Tibial nerve (tissue), 4 donors: ENCODE results near the gene KRT1. TPM values are rescaled to one million over a fixed set of nuclear protein-coding genes. Genes with fewer than 3 reads are reported as not detected.

Source experiments
- DNase-seq, 2 donors: peaks; one replicate each; pipeline ENCODE4 v3.0.0-alpha.2; 2019; ENCODE audit warnings: low spot score in 2 of 2
- H3K27ac ChIP-seq, 4 donors: fragments of 200-600 bp; sonication (generic) in 3 of 4; one replicate each; pipeline ENCODE4 v1.5.1; 2017 to 2019; ENCODE audit warnings: mild to moderate bottlenecking in 1 of 4
- H3K27me3 ChIP-seq, 2 donors: fragments of 200-600 bp; sonication (generic) in 1 of 2; one replicate each; pipeline versions ENCODE4 v1.5.1 to v1.6.0; 2017 to 2019
- H3K36me3 ChIP-seq, 3 donors: fragments of 200-600 bp; sonication (generic); one replicate each; pipeline ENCODE4 v1.5.1; 2018 to 2019
- H3K4me1 ChIP-seq, 4 donors: fragments of 200-600 bp; sonication (generic) in 3 of 4; one replicate each; pipeline ENCODE4 v1.5.1; 2017 to 2019
- H3K4me3 ChIP-seq, 4 donors: fragments of 200-600 bp; sonication (generic) in 3 of 4; one replicate each; pipeline ENCODE4 v1.5.1; 2017 to 2019; ENCODE audit warnings: mild to moderate bottlenecking in 1 of 4, moderate library complexity in 1 of 4
- H3K9me3 ChIP-seq, 4 donors: fragments of 200-600 bp; sonication (generic) in 3 of 4; one replicate each; pipeline ENCODE4 v1.5.1; 2017 to 2019
- CTCF ChIP-seq, 5 experiments: fragments of 200-600 bp in 3 of 5; fragments of 450-650 bp in 2 of 5; sonication (generic) in 3 of 5; IDR thresholded peaks; one replicate each; pipeline ENCODE4 v1.5.1; 2016 to 2019; ENCODE audit warnings: antibody characterized with exemption in 5 of 5, mild to moderate bottlenecking in 3 of 5, moderate library complexity in 2 of 5
- EP300 ChIP-seq, 2 donors: sonication (generic); formaldehyde crosslinking; IDR thresholded peaks; one replicate each; pipeline ENCODE4 v1.6.1; 2017; ENCODE audit warnings: antibody characterized with exemption in 2 of 2, mild to moderate bottlenecking in 1 of 2
- POLR2A ChIP-seq, 2 donors: fragments of 450-650 bp; IDR thresholded peaks; one replicate each; pipeline ENCODE4 v1.6.1; 2017; ENCODE audit warnings: antibody characterized with exemption in 2 of 2, mild to moderate bottlenecking in 2 of 2, moderate library complexity in 2 of 2
- WGBS, 2 donors: methylation state at CpG; one replicate each; pipeline ENCODE4 v1.1.5; 2018; 5-methylcytosine and 5-hydroxymethylcytosine counted together
- total RNA-seq, 4 donors: library from RNA; depleted of rRNA; stranded (reverse); fragments of >200 nt; gene quantifications; one replicate each; pipeline ENCODE4 v1.1.0, GENCODE V29; 2016

The KRT1 gene
- total RNA-seq, 4 donors from 2014 or later: not detected

DNA sequence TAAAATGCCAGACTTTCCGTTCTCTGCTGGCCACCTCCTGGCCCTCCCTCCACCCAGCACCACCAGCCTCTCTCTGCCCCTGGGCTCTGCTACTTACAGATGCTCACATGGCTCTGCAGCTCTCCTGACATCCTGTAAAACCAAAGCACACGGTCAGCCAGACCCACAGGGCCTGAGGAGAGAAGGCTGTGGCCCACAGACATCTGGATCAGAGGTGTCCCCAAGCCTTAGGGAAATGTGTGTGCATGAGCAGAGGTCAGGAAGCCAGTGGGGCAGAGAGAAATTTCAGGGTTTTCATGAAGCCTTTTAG lies 11.6 kb upstream of the KRT1 start:
- 50 to 69% methylated on average over 2 of the region's 2 CpGs for WGBS, 2 donors

GRCh38 chr12:52691076-52691840 lies 11.1 kb upstream of the KRT1 start:
- Histone ChIP-seq H3K9me3 (no peaks in the 10 kb centered on the region), H3K27me3 (peaks cover 0 to 66% of the 10 kb centered on the region in 2 donors), H3K4me1 (peaks cover 0 to 13% (median 3%) of the 10 kb centered on the region in 4 donors), H3K27ac (no peak overlapping the region), H3K4me3 (peak overlapping the region in 2 of 4 donors; percentile 24 to 28), H3K36me3 (no peaks in the 10 kb centered on the region)
- WGBS, 2 donors: 6 to 8% methylated on average over 42 to 45 of the region's 45 CpGs
- no peak for DNase-seq
- TF ChIP-seq CTCF (IDR thresholded peaks at IDR 0.05) (no peak), EP300 (IDR thresholded peaks at IDR 0.05) (no peak), POLR2A (IDR thresholded peaks at IDR 0.05) (no peak)

More for the DNA sequence above, 11.6 kb upstream of the KRT1 start:
- Histone ChIP-seq H3K27ac (no peak overlapping the region), H3K4me3 (no peak overlapping the region), H3K9me3 (no peaks in the 10 kb centered on the region), H3K27me3 (peaks cover 0 to 66% of the 10 kb centered on the region in 2 donors), H3K4me1 (peaks cover 0 to 13% (median 3%) of the 10 kb centered on the region in 4 donors), H3K36me3 (no peaks in the 10 kb centered on the region)
- no peak for TF ChIP-seq EP300 (IDR thresholded peaks at IDR 0.05)
- no peak for TF ChIP-seq CTCF (IDR thresholded peaks at IDR 0.05)
- no peak for TF ChIP-seq POLR2A (IDR thresholded peaks at IDR 0.05)
- no peak for DNase-seq

DNA sequence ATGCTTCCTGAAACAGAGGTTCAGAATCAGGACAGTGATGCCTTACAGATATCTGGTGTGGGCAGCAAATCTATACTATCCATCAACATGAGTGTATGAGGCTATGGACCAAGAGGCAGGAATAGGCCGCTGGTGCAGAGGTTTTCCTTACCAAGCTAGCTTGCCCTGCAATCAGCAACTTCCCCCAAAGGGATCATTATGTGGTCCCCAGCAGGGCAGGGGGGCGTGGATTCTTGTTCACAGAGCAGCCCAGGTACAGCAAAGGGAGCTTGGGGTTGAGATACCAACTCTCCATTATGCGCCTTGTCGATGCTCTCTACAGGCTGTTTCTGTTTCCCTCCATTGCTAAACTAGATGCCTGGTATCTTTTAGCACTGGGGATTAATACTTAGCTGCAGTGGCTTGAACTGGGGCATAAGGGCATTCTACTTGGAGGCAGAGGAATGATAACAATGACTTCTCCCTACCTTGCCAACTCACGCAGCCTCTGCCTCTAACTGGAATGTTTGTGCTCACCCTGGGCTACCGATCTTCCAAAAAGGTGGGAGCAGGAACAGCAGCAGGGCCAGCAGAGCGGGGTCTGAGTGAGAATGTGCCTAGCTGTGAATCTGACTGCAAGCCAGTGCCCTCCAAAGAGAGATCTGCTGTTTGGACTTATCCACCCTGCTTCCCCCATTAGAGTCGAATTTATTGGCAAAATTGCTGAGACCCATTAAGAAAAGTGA lies 10.3 kb upstream of the KRT1 start:
- TF ChIP-seq CTCF (IDR thresholded peaks at IDR 0.05): no peak
- TF ChIP-seq EP300 (IDR thresholded peaks at IDR 0.05): no peak
- TF ChIP-seq POLR2A (IDR thresholded peaks at IDR 0.05): no peak
- Histone ChIP-seq H3K9me3 (no peaks in the 10 kb centered on the region), H3K36me3 (no peaks in the 10 kb centered on the region), H3K27ac (no peak overlapping the region), H3K4me3 (peak overlapping the region in 2 of 4 donors; percentile 24 to 28), H3K27me3 (peaks cover 0 to 64% of the 10 kb centered on the region in 2 donors), H3K4me1 (peaks cover 0 to 13% (median 3%) of the 10 kb centered on the region in 4 donors)
- DNase-seq: no peak
- WGBS, 2 donors: 61 to 64% methylated on average over 8 of the region's 8 CpGs

GRCh38 chr12:52689936-52690335 lies 9.7 kb upstream of the KRT1 start:
- TF ChIP-seq POLR2A (IDR thresholded peaks at IDR 0.05): no peak
- no peak for TF ChIP-seq EP300 (IDR thresholded peaks at IDR 0.05)
- no peak for TF ChIP-seq CTCF (IDR thresholded peaks at IDR 0.05)
- Histone ChIP-seq H3K27ac (no peak overlapping the region), H3K9me3 (no peaks in the 10 kb centered on the region), H3K36me3 (no peaks in the 10 kb centered on the region), H3K27me3 (peaks cover 0 to 64% of the 10 kb centered on the region in 2 donors), H3K4me3 (no peak overlapping the region), H3K4me1 (peaks cover 0 to 13% (median 3%) of the 10 kb centered on the region in 4 donors)
- DNase-seq: no peak
- WGBS, 2 donors: 63 to 80% methylated on average over 1 of the region's 1 CpG

- H3K36me3 ChIP-seq: no peaks in the 10 kb centered on the region
- no peak for TF ChIP-seq EP300 (IDR thresholded peaks at IDR 0.05)
- no peak for TF ChIP-seq POLR2A (IDR thresholded peaks at IDR 0.05)
- no peak for TF ChIP-seq CTCF (IDR thresholded peaks at IDR 0.05)
- no peak overlapping the region for H3K4me3 ChIP-seq
- H3K27ac ChIP-seq: no peak overlapping the region
- H3K4me1 ChIP-seq: peaks cover 0 to 13% (median 3%) of the 10 kb centered on the region in 4 donors
- H3K27me3 ChIP-seq: peaks cover 0 to 64% of the 10 kb centered on the region in 2 donors
- no peaks in the 10 kb centered on the region for H3K9me3 ChIP-seq
- DNase-seq: no peak
Observed at GRCh38 chr12:52689239-52689638, 9.0 kb upstream of the KRT1 start.
